PC-9 (cell line): Measurements from ENCODE around the gene TFF2. TPM values are rescaled to one million over a fixed set of nuclear protein-coding genes. Genes with fewer than 3 reads are reported as not detected.

Source experiments
- BruUV-seq: library from RNA; stranded (reverse); fragments of 400-500 nt; replicated peaks from 2 replicates; lab custom pipeline; 2021; lab: Mats Ljungman, UMichigan
- CTCF ChIA-PET: fragments of 300-600 bp; sonication (Branson Sonifier 250); formaldehyde crosslinking; loops from one replicate; lab custom pipeline; 2022; ENCODE audit warnings: antibody characterized with exemption; lab: Charles Lee
- POLR2A ChIA-PET: fragments of 300-600 bp; sonication (Branson Sonifier 250); formaldehyde crosslinking; loops from one replicate; lab custom pipeline; 2022; ENCODE audit warnings: antibody characterized with exemption; ENCODE audit not compliant: unreplicated experiment; lab: Charles Lee
- DNase-seq, 2 experiments: peaks; one replicate each; pipeline versions ENCODE4 v3.0.0 to v3.0.0-alpha.2; 2015 to 2022; ENCODE audit warnings: mixed read lengths in 1 of 2
- H2AFZ ChIP-seq: fragments of 200-600 bp; sonication (generic); 2 replicates; pipeline ENCODE4 v1.8.1; 2017; ENCODE audit warnings: antibody characterized with exemption
- H3F3A ChIP-seq: fragments of 200-600 bp; sonication (generic); 2 replicates; pipeline ENCODE4 v1.8.1; 2017; ENCODE audit warnings: antibody characterized with exemption, mild to moderate bottlenecking, low read depth; ENCODE audit not compliant: insufficient read depth
- H3K27ac ChIP-seq: fragments of 200-600 bp; sonication (generic); 2 replicates; pipeline ENCODE4 v1.6.1; 2016; ENCODE audit warnings: mixed run types
- H3K27me3 ChIP-seq: fragments of 200-600 bp; sonication (generic); 2 replicates; pipeline ENCODE4 v1.6.1; 2016; ENCODE audit warnings: low read depth, mixed run types; ENCODE audit not compliant: insufficient read depth
- H3K36me3 ChIP-seq: fragments of 200-600 bp; sonication (generic); 2 replicates; pipeline ENCODE4 v1.6.1; 2016; ENCODE audit warnings: low read depth, mixed run types
- H3K4me1 ChIP-seq: fragments of 200-600 bp; sonication (generic); replicated peaks from 2 replicates; pipeline ENCODE4 v1.6.1; 2016; ENCODE audit warnings: mixed run types; ENCODE audit not compliant: insufficient read depth
- H3K4me2 ChIP-seq: fragments of 200-600 bp; sonication (generic); 2 replicates; pipeline ENCODE4 v1.6.1; 2017; ENCODE audit warnings: mixed run types
- H3K4me3 ChIP-seq: fragments of 200-600 bp; sonication (generic); 2 replicates; pipeline ENCODE4 v1.6.1; 2016; ENCODE audit warnings: mixed run types
- H3K79me2 ChIP-seq: fragments of 200-600 bp; sonication (generic); 2 replicates; pipeline ENCODE4 v1.6.1; 2017; ENCODE audit warnings: low read depth, mixed run types
- H3K9me2 ChIP-seq: fragments of 200-600 bp; sonication (generic); 2 replicates; pipeline ENCODE4 v1.8.1; 2017; ENCODE audit warnings: mild to moderate bottlenecking; ENCODE audit not compliant: insufficient read depth
- H3K9me3 ChIP-seq: fragments of 200-600 bp; sonication (generic); 2 replicates; pipeline ENCODE4 v1.8.1; 2016; ENCODE audit warnings: low read depth; ENCODE audit not compliant: insufficient read depth
- H4K20me1 ChIP-seq: fragments of 200-600 bp; sonication (generic); 2 replicates; pipeline ENCODE4 v1.8.1; 2017; ENCODE audit not compliant: insufficient read depth
- CTCF ChIP-seq: fragments of 200-600 bp; sonication (generic); conservative IDR thresholded peaks from 2 replicates; pipeline ENCODE4 v1.6.1; 2017; ENCODE audit warnings: mixed run types, antibody characterized with exemption, mild to moderate bottlenecking, moderate library complexity
- EZH2 ChIP-seq: fragments of 200-600 bp; sonication (generic); IDR thresholded peaks from 2 replicates; pipeline ENCODE4 v1.8.0; 2017; ENCODE audit warnings: antibody characterized with exemption, low read depth
- intact Hi-C: fragments of 100-400 bp; cut with micrococcal nuclease; formaldehyde crosslinking; loops from one replicate; pipeline ENCODE4 v1.10.0; 2022; ENCODE audit not compliant: unreplicated experiment
- total RNA-seq: library from RNA; stranded (reverse); gene quantifications from 2 replicates; pipeline ENCODE4 v1.2.3, GENCODE V29; 2021

TFF2 gene
- total RNA-seq, 1 experiment from 2014 or later: 0.52 TPM

DNA sequence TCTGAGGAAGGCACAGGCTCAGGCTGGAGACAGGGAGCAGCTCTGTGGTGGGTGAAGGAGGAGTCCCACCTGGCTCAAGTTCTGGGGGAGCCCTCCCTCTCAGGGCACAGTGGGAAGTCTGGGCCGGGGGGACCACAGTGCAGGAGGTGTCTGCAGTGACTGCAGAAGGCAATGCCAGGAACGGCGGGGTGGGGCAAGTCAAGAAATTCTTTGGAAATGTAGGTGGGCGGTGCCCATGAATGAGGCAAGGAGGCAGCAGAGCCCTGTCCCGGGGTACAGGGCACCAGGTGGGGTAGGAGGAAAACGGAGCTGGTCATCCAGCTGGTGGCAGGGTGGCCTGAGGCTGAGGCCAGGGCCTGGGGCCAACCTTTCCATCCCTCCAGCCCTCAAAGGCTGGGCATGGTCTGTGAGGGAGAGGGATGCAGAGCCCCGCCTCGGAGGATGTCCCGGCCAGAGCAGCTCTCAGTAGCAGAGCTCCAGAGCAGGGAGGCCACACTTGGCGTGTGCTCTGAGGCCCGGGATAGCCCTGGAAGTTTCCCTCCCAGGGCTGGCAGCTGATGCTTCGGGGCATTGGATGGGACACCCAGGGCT lies 40.3 kb downstream of the TFF2 start:
- H3K4me1 ChIP-seq: no peaks in the 10 kb centered on the region
- no peaks in the 10 kb centered on the region for H3K9me3 ChIP-seq
- POLR2A ChIA-PET: no interaction called here
- DNase-seq: no peak
- H3K27ac ChIP-seq: no peak overlapping the region
- H4K20me1 ChIP-seq: no peaks in the 10 kb centered on the region
- TF ChIP-seq EZH2 (no peak), CTCF (no peak)
- H3K36me3 ChIP-seq: no peaks in the 10 kb centered on the region
- no peaks in the 10 kb centered on the region for H3F3A ChIP-seq
- no TSS peak for BruUV-seq
- CTCF ChIA-PET: interaction anchor here (0.6 to 0.7 kb wide), 2 partner anchors 140 to 275 kb away, joined by 3 to 6 read pairs; no protein-coding TSS in a partner anchor
- H3K9me2 ChIP-seq: no peaks in the 10 kb centered on the region
- intact Hi-C loops: no loop called here
- no peak overlapping the region for H3K4me2 ChIP-seq
- H3K79me2 ChIP-seq: no peaks in the 10 kb centered on the region
- no peak overlapping the region for H3K4me3 ChIP-seq
- no peak overlapping the region for H2AFZ ChIP-seq
- no peaks in the 10 kb centered on the region for H3K27me3 ChIP-seq

DNA sequence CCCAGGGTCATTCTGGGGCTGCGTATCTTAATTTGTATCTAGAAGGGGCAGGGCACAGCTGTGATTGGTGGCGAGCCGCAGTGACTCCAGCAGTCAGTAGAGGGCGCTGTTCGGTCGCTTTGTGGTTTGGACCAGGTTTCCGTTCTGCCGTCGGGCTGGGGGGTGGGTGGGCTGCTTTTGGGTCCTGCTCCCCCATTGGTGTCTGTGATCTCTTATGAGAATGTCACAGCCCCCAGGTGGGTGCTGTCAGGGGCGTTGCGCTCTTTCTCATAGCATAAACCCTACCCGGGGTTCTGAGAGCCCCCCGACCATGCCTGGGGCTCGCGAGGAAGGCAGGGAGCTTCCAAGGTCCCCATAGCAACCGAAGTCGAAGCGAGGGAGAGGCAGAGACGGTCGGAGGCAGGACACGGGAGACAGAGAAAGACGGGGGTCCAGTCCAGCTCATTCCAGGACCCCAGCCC lies 41.0 kb downstream of the TFF2 start:
- intact Hi-C loops: loop anchor here (2.0 kb wide), 1 partner anchor 71 kb away; no protein-coding TSS in a partner anchor
- H4K20me1 ChIP-seq: no peaks in the 10 kb centered on the region
- no peak overlapping the region for H2AFZ ChIP-seq
- no peaks in the 10 kb centered on the region for H3K27me3 ChIP-seq
- no peak overlapping the region for H3K27ac ChIP-seq
- no peaks in the 10 kb centered on the region for H3K9me3 ChIP-seq
- no peaks in the 10 kb centered on the region for H3F3A ChIP-seq
- no peaks in the 10 kb centered on the region for H3K36me3 ChIP-seq
- POLR2A ChIA-PET: no interaction called here
- H3K9me2 ChIP-seq: no peaks in the 10 kb centered on the region
- H3K79me2 ChIP-seq: no peaks in the 10 kb centered on the region
- no peak overlapping the region for H3K4me2 ChIP-seq
- H3K4me3 ChIP-seq: no peak overlapping the region
- TF ChIP-seq EZH2 (no peak), CTCF (peak; percentile 74)
- DNase-seq: peak in 1 of 2 experiments; percentile 31
- CTCF ChIA-PET: interaction anchor here (0.6 to 0.7 kb wide), 6 partner anchors 53 to 433 kb away, joined by 3 to 18 read pairs (median 6); no protein-coding TSS in a partner anchor
- H3K4me1 ChIP-seq: no peaks in the 10 kb centered on the region
- no TSS peak for BruUV-seq

- CTCF ChIA-PET: interaction anchor here (0.6 to 0.7 kb wide), 4 partner anchors 54 to 434 kb away, joined by 4 to 18 read pairs (median 8); no protein-coding TSS in a partner anchor
- Histone ChIP-seq H3K4me2 (no peak overlapping the region), H3K9me2 (no peaks in the 10 kb centered on the region), H2AFZ (0 out of 2 replicates have a peak overlapping the region, but pooled peaks have one; percentile 5), H3K27ac (no peak overlapping the region), H4K20me1 (no peaks in the 10 kb centered on the region), H3K4me3 (no peak overlapping the region), H3K9me3 (no peaks in the 10 kb centered on the region), H3K79me2 (no peaks in the 10 kb centered on the region), H3K27me3 (no peaks in the 10 kb centered on the region), H3K4me1 (no peaks in the 10 kb centered on the region), H3F3A (no peaks in the 10 kb centered on the region), H3K36me3 (no peaks in the 10 kb centered on the region)
- no peak for TF ChIP-seq CTCF
- TF ChIP-seq EZH2: no peak
- no peak for DNase-seq
- intact Hi-C loops: loop anchor here (2.0 kb wide), 1 partner anchor 72 kb away; no protein-coding TSS in a partner anchor
- BruUV-seq: no TSS peak
- POLR2A ChIA-PET: no interaction called here
These were observed 41.7 kb downstream of the TFF2 start for GRCh38 chr21:42308914-42309752.
